NCI-H774 (cell line): ENCODE results near the gene SUGCT.

Experiments
- DNase-seq: peaks from one replicate; lab custom pipeline; 2025; lab: John Stamatoyannopoulos, UW

Gene SUGCT

DNA sequence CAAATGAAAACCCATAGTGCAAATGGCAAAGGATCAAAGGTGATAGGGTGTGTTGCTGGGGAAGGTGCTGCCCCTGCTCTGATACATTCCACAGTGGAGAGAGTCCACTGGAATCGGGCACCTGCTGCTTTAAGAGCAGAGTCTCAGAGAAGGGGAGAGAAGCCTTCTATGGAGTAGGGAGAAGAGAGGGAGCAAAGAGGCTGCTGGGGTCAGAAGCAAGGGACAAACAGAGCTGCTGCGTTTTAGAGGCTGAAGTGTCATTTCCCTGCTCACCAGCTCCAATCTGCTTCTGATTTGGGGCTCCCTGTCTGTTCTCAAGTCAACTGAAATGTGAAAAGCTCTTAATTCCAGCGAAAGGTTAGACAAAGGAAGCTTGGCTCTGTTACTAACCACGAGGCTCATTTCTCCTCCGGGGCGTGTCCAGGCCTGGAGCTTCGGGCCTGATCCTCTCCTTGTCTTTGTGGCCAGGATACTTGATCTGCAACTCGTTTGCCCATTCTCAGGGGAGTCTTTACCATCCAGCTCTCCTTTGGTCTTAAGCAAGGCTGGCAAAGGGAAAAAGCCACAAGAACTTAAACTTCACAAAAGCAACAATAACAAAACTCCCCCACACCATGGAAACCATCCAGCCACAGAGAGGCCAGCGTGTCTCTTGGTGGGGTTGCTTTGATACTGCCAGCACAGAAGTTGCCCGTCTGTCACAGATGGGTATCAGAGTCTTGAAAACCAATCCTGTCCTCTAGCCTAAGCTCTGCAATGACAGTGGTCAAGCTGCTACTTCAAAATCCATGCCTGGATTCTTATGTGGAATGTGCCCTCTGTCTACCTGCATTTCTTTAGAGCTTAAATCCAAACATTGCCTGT is 692.6 kb downstream of the SUGCT start:
- no peak for DNase-seq

DNA sequence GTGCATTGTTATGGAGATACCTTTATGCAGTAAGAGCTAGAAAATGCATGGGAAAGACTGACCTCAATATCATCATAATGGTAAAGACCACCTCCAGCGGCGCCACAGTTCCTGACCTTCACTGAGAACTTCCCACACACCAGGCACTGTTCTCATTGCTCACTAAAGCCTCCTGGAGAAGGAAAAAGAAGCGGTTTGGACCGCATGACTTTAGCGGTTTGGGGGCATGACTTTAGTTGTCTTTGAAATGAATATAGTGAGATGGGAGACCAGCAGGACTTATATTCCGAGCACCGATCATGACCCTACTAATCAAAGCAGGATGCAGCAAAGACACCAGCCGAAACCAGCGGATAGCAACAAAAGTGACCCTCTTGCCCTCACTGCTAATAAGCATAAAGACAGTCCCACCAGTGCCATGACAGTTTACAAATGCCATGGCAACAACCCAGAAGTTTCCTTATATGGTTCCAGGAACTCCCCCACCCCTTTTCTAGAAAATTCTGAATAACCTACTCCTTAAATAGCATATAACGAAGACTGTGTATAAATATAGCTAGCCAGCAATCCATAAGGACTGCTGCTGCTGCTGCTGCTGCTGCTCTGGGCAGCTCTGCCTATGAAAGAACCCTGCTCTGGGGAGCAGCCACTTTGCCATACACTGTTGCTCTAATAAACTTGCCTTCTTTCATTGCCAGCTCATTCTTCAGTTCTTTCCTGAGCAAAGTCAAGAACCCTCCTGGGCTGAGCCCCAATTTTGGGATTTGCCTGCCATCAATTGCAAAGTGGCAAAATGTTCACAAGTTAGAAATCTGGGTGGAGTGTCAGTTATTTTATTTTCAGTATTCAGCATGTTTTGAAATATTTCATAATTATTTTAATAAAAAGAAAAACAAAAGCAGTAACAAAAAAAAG is 694.1 kb downstream of the SUGCT start:
- no peak for DNase-seq

DNA sequence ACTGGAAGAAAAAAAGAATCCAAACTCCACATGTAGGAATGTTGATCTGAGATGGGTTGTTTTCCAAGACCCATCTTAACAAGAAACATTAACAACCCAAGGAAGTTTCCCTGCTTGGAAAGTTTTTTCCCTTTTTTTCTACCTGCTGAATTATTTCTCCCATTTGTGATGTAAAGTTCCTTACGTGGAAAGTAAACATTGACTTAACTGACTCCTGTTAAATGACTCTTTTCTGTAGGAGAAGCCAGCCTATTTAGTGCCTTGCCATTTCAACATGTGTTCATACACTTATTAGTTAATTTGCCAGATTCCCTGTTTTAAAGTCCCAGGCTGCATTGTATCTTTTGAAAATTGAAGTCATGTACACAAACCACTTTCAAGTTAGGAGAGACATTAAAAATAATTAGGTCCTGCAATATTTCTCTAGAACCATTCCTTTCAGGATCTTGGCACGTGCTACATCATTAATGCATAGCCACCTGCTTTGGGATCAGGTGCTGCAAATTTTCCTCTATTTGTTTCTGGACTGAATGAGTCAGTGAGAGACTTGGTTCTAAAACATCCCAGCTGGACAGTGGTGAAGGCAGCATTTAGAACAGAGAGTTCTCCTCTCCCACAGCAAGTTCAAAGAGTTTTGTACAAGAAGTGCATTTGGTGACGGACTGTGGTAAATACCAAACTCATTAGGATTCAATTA is 698.5 kb downstream of the SUGCT start:
- DNase-seq = peak; percentile 10

GRCh38 chr7:40833888-40834234 is 699.1 kb downstream of the SUGCT start:
- peak; percentile 4 for DNase-seq

DNA sequence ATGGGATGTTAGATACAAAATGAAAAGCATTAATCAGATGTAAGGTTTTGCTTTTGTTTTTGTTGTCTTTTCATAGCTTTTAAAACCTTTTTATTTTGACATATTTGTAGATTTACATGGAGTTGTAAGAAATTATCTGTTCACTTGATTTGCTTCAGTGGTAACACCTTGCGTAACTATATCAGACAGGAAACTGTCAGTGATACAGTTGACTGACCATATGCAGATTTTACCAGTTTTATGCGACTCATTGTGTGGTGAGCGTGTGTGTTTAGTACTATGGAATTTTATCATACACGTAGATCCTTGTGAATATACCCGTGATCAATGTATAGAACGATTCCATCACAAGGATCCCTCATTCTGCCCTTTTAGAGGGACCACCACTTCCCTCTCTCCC is 701.4 kb downstream of the SUGCT start:
- DNase-seq = no peak

DNA sequence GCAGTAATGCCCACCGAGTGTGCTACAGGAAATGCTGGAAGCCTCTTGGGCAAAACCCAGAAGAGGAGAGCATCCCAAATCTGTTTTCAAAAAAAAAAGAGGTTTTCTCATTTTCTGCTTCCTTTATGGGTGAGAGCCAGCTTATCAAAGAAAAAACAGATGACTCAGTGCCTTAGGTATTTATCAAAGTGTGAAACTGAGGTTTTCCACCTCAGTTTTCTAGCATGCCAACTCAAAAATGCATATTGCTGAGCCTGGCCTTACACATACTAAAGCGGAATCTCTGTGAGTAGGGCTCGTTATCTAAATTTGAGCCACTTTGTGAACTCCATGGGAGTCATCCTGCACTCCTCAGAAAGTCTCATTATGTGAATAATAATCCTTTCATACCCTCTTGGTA is 705.1 kb downstream of the SUGCT start:
- no peak for DNase-seq

DNA sequence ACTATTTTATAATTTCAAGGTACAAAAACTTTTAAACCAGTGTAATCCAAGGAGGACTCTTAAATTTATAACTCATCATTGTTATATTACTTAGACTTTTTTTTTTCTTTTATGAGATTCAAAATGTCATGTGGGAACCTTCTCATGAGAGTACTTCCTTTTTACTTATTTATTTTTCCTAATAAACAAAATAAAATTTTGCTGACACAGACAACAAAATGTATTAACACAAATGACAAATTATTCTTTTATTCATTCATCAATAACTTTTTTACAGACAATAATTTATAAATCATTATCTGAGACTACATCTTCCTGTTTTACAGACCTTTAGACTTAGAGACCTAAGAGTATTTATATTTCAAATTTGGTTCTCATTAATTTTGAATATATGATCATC is 706.2 kb downstream of the SUGCT start:
- DNase-seq = no peak

- no peak for DNase-seq
Observed at GRCh38 chr7:40842641-40843040, 707.8 kb downstream of the SUGCT start.

- DNase-seq = no peak
Observed at GRCh38 chr7:40843338-40843985, 708.7 kb downstream of the SUGCT start.

- no peak for DNase-seq
Observed at GRCh38 chr7:40845943-40846342, 711.1 kb downstream of the SUGCT start.

DNA sequence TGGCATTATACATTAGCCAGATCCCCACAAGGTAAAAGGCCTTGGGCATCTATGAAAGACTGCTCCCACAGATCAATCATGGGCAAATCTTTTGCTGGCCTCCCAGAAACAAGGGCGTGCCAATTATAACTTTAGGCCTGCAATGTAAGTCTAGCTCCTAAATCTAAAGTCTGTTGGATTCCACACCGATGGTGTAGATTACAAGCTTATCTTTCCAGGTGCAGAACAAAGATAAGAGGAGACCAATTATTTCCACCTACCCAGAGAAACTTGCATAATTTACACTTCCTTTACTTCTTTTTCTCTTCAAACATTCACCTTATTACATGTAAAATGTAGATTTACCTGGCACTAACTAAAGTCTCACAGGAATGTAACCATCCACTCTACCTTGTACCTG is 713.1 kb downstream of the SUGCT start:
- DNase-seq = no peak

DNA sequence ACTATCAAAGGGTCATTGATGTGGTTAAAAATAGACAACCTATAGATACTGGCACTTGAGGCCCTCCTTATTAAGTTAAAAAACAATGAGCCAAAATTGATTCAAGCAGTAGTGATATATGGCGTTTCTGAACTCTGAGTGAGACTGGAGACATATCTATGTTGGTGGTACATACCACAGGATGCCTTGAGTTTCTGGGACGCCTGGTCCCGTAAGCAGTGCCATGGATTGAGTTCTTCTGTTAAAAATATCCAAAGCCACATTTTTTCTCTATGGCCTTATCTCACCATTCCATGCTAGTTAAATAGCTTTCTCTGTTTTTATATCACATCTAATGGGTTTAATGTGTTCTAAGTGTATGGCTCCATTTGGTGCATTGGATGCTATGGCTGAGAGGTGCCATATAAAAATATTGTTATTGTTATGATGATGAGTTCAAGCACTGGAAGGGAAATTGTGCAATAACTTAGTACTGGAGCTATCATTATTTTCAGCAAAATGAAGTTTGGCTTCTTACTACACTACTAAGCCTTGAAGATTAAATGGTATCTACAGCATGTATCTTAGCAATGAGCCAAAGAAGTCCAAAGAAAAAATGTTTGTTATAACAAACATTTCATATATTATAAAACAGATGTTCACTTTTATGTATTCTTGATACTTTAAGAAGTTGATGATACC is 713.9 kb downstream of the SUGCT start:
- DNase-seq = no peak

DNA sequence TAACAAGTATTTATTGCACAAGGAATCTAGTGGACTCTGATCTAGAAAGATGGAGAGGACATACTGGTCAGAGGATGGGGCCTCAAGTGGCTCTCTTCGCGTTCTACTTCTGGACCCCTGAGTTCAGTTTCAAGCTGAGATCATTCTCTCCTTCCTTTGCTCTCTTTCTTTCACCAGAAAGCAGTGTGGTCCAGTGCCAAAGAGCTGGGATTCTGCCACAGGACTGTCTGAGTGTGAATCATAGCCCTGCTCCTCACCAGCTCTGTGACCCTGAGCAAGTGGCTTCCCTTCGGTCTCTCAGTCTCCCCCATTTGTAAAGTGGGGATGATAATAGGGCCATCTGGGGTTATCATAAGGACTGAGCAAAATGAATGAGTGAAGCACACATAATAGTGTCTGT is 715.2 kb downstream of the SUGCT start:
- no peak for DNase-seq

GRCh38 chr7:40851001-40851400 is 716.2 kb downstream of the SUGCT start:
- DNase-seq = no peak

GRCh38 chr7:40859076-40859475 is 724.3 kb downstream of the SUGCT start:
- DNase-seq = no peak

- no peak for DNase-seq
Observed at GRCh38 chr7:40859965-40860543, 725.2 kb downstream of the SUGCT start.

DNA sequence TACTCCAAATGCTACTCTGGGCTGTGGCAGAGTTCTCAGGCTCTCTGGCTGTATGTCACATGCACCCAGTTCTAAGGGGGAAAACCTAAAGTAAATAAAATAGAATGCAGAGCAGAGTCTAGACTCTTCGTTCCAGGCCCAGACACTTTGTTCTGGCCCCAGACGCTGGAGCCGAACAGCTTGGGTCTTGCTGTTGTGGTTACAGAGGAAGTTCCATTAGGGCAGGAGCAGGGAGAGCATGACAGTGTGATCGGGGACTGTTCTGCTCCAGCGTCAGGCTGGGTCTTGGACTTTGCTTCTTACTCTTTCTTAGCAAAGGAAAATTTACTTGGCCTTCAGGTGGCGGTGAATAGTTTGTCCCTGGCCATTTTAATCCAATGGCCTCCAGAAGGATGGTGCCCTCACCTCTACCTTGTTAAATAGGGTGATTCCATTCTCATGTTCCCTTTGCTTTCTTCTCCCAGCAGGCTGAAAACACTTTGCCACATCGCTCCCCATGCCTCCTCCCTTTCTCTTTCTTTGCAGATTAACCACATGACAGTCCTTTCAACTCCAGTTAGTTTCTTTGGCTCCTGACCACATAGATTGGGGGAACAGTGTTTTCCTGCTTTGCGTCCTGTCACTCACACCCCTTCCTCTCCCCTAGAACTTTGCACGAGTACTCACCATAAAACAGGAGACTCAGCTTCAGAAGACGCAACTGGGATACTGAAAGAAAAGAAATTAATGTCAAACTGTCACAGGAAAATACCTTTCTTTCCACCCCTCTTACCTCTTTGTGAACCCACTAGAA is 730.8 kb downstream of the SUGCT start:
- DNase-seq = no peak

DNA sequence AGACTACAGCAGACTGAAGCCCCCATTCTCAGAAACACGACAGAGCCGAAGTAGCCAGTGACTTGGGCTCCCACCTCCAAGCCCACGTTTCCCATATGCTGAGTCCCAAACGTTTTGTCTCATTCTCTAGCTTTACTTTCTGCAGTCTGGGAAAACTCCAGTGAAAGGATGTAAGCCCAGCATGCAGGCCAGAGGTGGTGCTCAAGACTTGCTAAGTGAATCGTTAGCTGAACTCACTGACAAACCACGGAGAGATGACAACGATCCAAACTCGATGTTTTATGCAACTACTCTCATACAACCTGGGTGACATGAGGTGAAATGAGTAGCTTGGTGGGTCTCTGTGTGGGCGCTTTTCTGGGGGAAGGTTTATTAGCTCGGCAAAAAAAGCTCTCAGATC is 731.8 kb downstream of the SUGCT start:
- DNase-seq = no peak

DNA sequence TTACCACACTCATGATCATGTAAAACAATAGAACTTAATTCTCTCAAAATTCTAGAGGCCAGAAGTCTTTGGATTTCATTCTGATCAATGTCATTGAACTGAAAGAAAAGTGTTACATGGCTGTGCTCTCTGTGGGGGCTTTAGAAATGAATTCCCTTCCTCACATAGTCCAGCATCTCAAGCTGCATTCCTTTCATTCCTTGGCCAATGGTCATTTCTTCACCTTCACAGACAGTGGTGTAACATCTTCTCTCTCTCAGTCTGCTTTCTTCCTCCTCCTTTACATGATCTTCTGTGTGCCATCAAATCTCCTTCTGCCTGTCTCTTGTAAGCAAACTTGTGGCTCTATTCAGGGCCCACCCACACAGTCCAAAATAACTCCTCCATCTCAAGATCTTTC is 735.3 kb downstream of the SUGCT start:
- no peak for DNase-seq

- DNase-seq = no peak
Observed at GRCh38 chr7:40873248-40873647, 738.4 kb downstream of the SUGCT start.
